Cerebellar nuclear complex (tissue), 1 donor: ENCODE measurements around the gene SOX8.

ENCODE experiments used
- DNase-seq, 2 experiments: peaks; one replicate each; lab custom pipeline; 2025; lab: John Stamatoyannopoulos, UW

SOX8 gene

GRCh38 chr16:988471-989353 lies 7.1 kb downstream of the SOX8 start:
- DNase-seq: no peak

- DNase-seq: no peak
Measured at GRCh38 chr16:989354-989814, 7.8 kb downstream of the SOX8 start.

GRCh38 chr16:990516-991291 lies 9.1 kb downstream of the SOX8 start:
- no peak for DNase-seq

GRCh38 chr16:991345-991744 lies 9.8 kb downstream of the SOX8 start:
- no peak for DNase-seq

GRCh38 chr16:991773-992172 lies 10.2 kb downstream of the SOX8 start:
- DNase-seq: no peak

GRCh38 chr16:993731-994130 lies 12.2 kb downstream of the SOX8 start:
- DNase-seq: no peak

- no peak for DNase-seq
Measured at GRCh38 chr16:995087-995486, 13.5 kb downstream of the SOX8 start.

GRCh38 chr16:995783-996182 lies 14.2 kb downstream of the SOX8 start:
- DNase-seq: no peak

- no peak for DNase-seq
Measured at GRCh38 chr16:996681-997080, 15.1 kb downstream of the SOX8 start.

- no peak for DNase-seq
Measured at GRCh38 chr16:997440-998051, 16.0 kb downstream of the SOX8 start.

GRCh38 chr16:998211-998610 lies 16.6 kb downstream of the SOX8 start:
- DNase-seq: no peak

- no peak for DNase-seq
Measured at GRCh38 chr16:998615-999014, 17.0 kb downstream of the SOX8 start.

- DNase-seq: no peak
Measured at GRCh38 chr16:999677-1000076, 18.1 kb downstream of the SOX8 start.

- DNase-seq: no peak
Measured at GRCh38 chr16:1000608-1001007, 19.0 kb downstream of the SOX8 start.

GRCh38 chr16:1001096-1001495 lies 19.5 kb downstream of the SOX8 start:
- no peak for DNase-seq

GRCh38 chr16:1002399-1003166 lies 21.0 kb downstream of the SOX8 start:
- DNase-seq: no peak

- DNase-seq: no peak
Measured at GRCh38 chr16:1003391-1004347, 22.1 kb downstream of the SOX8 start.

GRCh38 chr16:1005286-1005685 lies 23.7 kb downstream of the SOX8 start:
- DNase-seq: no peak

GRCh38 chr16:1006781-1007180 lies 25.2 kb downstream of the SOX8 start:
- no peak for DNase-seq

GRCh38 chr16:1007284-1007850 lies 25.8 kb downstream of the SOX8 start:
- DNase-seq: no peak
